ENCODE measurements around the gene NFIB. TPM values are rescaled to one million over a fixed set of nuclear protein-coding genes. Genes with fewer than 3 reads are reported as not detected.

The NFIB gene
- total and polyA plus RNA-seq, 2 of the 8 experiments (the other 6 are each of a cell fraction or from before 2014, with no cell fraction given) = 2.6 to 13.1 TPM

GRCh38 chr9:14341437-14342122, 27.6 kb upstream of the NFIB start (continued):
- TF ChIP-seq BACH1 (IDR thresholded peaks at IDR 0.05; ENCODE audit: low read length) (no peak), TAF7 (optimal IDR thresholded peaks at IDR 0.05; ENCODE audit: borderline replicate concordance, low read depth, low read length) (no peak), EGR1 (IDR thresholded peaks at IDR 0.05; ENCODE audit: borderline replicate concordance, low read depth, low read length) (no peak), CHD2 (IDR thresholded peaks at IDR 0.05; ENCODE audit: low read length) (no peak)
